ENCODE data around the gene LRRC3.

LRRC3 gene

GRCh38 chr21:44454747-44455523, at the start of gene LRRC3:
Gene LRRC3 (plus strand): TSS chr21:44455510. CDS start chr21:44456645, 1,135 bp downstream.
- peak; percentile 84 for DNase-seq (ENCODE audit: low read depth)
- no peak for TF ChIP-seq CTCF (IDR thresholded peaks at IDR 0.05; ENCODE audit: low read length, missing control alignments)
- H3K4me3 ChIP-seq (replicated peaks; ENCODE audit: low read depth, low read length), result peak within 1 kb of the TSS; percentile 60

- H3K4me3 ChIP-seq (replicated peaks; ENCODE audit: low read depth, low read length), result no peak overlapping the region
- no peak for TF ChIP-seq CTCF (IDR thresholded peaks at IDR 0.05; ENCODE audit: low read length, missing control alignments)
- DNase-seq (ENCODE audit: low read depth), result no peak
These were observed 49.1 kb upstream of the LRRC3 start for GRCh38 chr21:44405948-44406872.

GRCh38 chr21:44406953-44407352, 48.4 kb upstream of the LRRC3 start:
- no peak for DNase-seq (ENCODE audit: low read depth)
- no peak for TF ChIP-seq CTCF (IDR thresholded peaks at IDR 0.05; ENCODE audit: low read length, missing control alignments)
- no peak overlapping the region for H3K4me3 ChIP-seq (replicated peaks; ENCODE audit: low read depth, low read length)

GRCh38 chr21:44407493-44407892, 47.8 kb upstream of the LRRC3 start:
- H3K4me3 ChIP-seq (replicated peaks; ENCODE audit: low read depth, low read length), result no peak overlapping the region
- TF ChIP-seq CTCF (IDR thresholded peaks at IDR 0.05; ENCODE audit: low read length, missing control alignments), result no peak
- DNase-seq (ENCODE audit: low read depth), result no peak

- DNase-seq (ENCODE audit: low read depth), result no peak
- TF ChIP-seq CTCF (IDR thresholded peaks at IDR 0.05; ENCODE audit: low read length, missing control alignments), result no peak
These were observed 47.1 kb upstream of the LRRC3 start for GRCh38 chr21:44408226-44408625.

GRCh38 chr21:44413566-44414290, 41.6 kb upstream of the LRRC3 start:
- no peak for DNase-seq (ENCODE audit: low read depth)
- no peak overlapping the region for H3K4me3 ChIP-seq (replicated peaks; ENCODE audit: low read depth, low read length)
- no peak for TF ChIP-seq CTCF (IDR thresholded peaks at IDR 0.05; ENCODE audit: low read length, missing control alignments)

More at GRCh38 chr21:44408226-44408625, 47.1 kb upstream of the LRRC3 start:
- H3K4me3 ChIP-seq (replicated peaks; ENCODE audit: low read depth, low read length), result no peak overlapping the region

Measured in fibroblast of pulmonary artery (primary cell).